ENCODE data around the gene NELL1. TPM values are rescaled to one million over a fixed set of nuclear protein-coding genes. Genes with fewer than 3 reads are reported as not detected.

NELL1 gene
- total RNA-seq, 2 donors from 2014 or later, result 0.19 TPM; not detected in 1

GRCh38 chr11:21306739-21307358, 637.5 kb downstream of the NELL1 start:
- no peak overlapping the region for H3K27ac ChIP-seq
- no peaks in the 10 kb centered on the region for H3K27me3 ChIP-seq
- no peak for DNase-seq
- no peaks in the 10 kb centered on the region for H3K36me3 ChIP-seq
- no peaks in the 10 kb centered on the region for H3K4me1 ChIP-seq
- H3K9me3 ChIP-seq, result no peaks in the 10 kb centered on the region
- intact Hi-C loops (cut with DNase I), result no loop called here
- TF ChIP-seq, protein P1, sequence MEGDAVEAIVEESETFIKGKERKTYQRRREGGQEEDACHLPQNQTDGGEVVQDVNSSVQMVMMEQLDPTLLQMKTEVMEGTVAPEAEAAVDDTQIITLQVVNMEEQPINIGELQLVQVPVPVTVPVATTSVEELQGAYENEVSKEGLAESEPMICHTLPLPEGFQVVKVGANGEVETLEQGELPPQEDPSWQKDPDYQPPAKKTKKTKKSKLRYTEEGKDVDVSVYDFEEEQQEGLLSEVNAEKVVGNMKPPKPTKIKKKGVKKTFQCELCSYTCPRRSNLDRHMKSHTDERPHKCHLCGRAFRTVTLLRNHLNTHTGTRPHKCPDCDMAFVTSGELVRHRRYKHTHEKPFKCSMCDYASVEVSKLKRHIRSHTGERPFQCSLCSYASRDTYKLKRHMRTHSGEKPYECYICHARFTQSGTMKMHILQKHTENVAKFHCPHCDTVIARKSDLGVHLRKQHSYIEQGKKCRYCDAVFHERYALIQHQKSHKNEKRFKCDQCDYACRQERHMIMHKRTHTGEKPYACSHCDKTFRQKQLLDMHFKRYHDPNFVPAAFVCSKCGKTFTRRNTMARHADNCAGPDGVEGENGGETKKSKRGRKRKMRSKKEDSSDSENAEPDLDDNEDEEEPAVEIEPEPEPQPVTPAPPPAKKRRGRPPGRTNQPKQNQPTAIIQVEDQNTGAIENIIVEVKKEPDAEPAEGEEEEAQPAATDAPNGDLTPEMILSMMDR (IDR thresholded peaks at IDR 0.05), result no peak
- no peak overlapping the region for H3K4me3 ChIP-seq
- no peak overlapping the region for H3K9ac ChIP-seq (ENCODE audit: low read depth in 2 of 2, low read length in 2 of 2)

DNA sequence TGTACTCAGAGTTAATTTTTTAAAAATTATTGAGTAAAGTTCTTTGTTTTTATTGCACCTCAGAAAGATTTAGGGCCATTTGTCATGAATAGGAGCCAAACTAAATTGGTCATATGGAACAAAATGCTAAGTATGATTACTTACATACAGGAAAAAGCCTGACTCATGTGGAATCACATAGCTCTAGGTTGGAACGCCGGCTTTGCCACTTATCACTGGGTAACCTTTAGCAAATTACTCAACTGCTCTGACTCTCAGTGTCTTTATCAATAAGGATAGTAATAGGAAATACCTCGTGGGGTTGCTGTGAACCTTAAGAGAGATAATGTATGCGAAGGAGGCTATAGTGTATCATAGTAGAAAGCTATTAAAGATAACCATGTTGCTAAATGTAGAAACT, 638.5 kb downstream of the NELL1 start:
- H3K27ac ChIP-seq, result no peak overlapping the region
- intact Hi-C loops (cut with DNase I), result no loop called here
- TF ChIP-seq, protein P1 (IDR thresholded peaks at IDR 0.05), result no peak

DNA sequence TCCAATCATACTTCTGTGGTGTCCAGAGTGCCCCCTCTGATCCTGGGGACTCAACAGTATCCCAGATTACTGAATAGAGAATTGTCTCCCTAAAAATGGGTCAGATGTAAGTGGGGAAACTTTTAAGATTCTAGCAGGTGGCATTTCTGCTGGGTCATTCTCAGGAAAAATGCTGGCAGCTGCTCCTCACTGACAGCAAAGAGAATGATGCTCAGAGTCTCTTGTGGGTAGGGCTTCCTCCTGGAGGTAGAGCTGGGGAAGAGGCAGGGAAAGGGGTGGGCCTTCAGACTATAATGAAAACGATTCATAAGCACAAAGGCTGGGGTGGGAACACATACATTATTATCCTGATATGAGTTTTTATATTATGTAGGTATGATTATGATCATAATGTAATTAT, 647.2 kb downstream of the NELL1 start:
- intact Hi-C loops (cut with DNase I), result no loop called here
- no peaks in the 10 kb centered on the region for H3K27me3 ChIP-seq

More for the DNA sequence above, 638.5 kb downstream of the NELL1 start:
- no peaks in the 10 kb centered on the region for H3K4me1 ChIP-seq
- no peak for DNase-seq
- no peaks in the 10 kb centered on the region for H3K27me3 ChIP-seq
- H3K9me3 ChIP-seq, result no peaks in the 10 kb centered on the region
- no peak overlapping the region for H3K9ac ChIP-seq (ENCODE audit: low read depth in 2 of 2, low read length in 2 of 2)
- no peak overlapping the region for H3K4me3 ChIP-seq
- no peaks in the 10 kb centered on the region for H3K36me3 ChIP-seq

GRCh38 chr11:21321072-21321471, 651.7 kb downstream of the NELL1 start:
- no peaks in the 10 kb centered on the region for H3K27me3 ChIP-seq
- no peak overlapping the region for H3K4me3 ChIP-seq
- no peaks in the 10 kb centered on the region for H3K9me3 ChIP-seq
- DNase-seq, result no peak
- TF ChIP-seq, protein P1 (IDR thresholded peaks at IDR 0.05), result no peak
- H3K9ac ChIP-seq (ENCODE audit: low read depth in 2 of 2, low read length in 2 of 2), result no peak overlapping the region
- H3K27ac ChIP-seq, result no peak overlapping the region
- H3K4me1 ChIP-seq, result no peaks in the 10 kb centered on the region
- intact Hi-C loops (cut with DNase I), result no loop called here
- no peaks in the 10 kb centered on the region for H3K36me3 ChIP-seq

More for the DNA sequence above, 647.2 kb downstream of the NELL1 start:
- H3K36me3 ChIP-seq, result no peaks in the 10 kb centered on the region
- no peak overlapping the region for H3K4me3 ChIP-seq
- no peaks in the 10 kb centered on the region for H3K9me3 ChIP-seq
- no peak for DNase-seq
- no peak overlapping the region for H3K27ac ChIP-seq
- TF ChIP-seq, protein P1 (IDR thresholded peaks at IDR 0.05), result no peak
- no peak overlapping the region for H3K9ac ChIP-seq (ENCODE audit: low read depth in 2 of 2, low read length in 2 of 2)
- H3K4me1 ChIP-seq, result no peaks in the 10 kb centered on the region

DNA sequence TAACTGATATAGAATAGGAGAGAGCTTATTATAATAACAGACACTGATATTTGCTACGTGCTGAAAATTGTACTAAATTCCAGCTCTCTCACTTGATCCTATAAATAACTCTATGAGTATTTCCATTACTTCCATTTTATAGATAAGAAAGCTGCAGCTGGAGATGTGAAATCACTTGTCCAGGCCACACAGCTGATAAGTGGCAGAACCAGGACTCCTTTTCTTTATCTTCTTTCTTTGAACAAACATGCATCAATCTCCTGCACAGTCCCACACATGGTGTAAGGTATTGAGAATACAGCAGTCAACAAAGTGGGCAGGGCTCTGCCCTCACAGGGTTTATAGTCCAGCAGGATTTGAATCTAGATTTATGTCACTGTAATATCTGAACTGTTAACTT, 652.1 kb downstream of the NELL1 start:
- intact Hi-C loops (cut with DNase I), result no loop called here
- no peak overlapping the region for H3K4me3 ChIP-seq
- H3K27me3 ChIP-seq, result no peaks in the 10 kb centered on the region
- H3K9me3 ChIP-seq, result no peaks in the 10 kb centered on the region
- H3K4me1 ChIP-seq, result no peaks in the 10 kb centered on the region
- no peaks in the 10 kb centered on the region for H3K36me3 ChIP-seq
- DNase-seq, result no peak
- no peak overlapping the region for H3K27ac ChIP-seq
- H3K9ac ChIP-seq (ENCODE audit: low read depth in 2 of 2, low read length in 2 of 2), result no peak overlapping the region
- TF ChIP-seq, protein P1 (IDR thresholded peaks at IDR 0.05), result no peak

Measured in colonic mucosa (tissue), 4 donors.